GM18870 (cell line): ENCODE measurements around the gene TDP1.

Source experiments
- ATAC-seq: cut with Tn5 transposase; IDR thresholded peaks from one replicate; pipeline ENCODE4 v1.9.1; 2021; ENCODE audit warnings: moderate library complexity; ENCODE audit not compliant: unreplicated experiment

Gene TDP1

DNA sequence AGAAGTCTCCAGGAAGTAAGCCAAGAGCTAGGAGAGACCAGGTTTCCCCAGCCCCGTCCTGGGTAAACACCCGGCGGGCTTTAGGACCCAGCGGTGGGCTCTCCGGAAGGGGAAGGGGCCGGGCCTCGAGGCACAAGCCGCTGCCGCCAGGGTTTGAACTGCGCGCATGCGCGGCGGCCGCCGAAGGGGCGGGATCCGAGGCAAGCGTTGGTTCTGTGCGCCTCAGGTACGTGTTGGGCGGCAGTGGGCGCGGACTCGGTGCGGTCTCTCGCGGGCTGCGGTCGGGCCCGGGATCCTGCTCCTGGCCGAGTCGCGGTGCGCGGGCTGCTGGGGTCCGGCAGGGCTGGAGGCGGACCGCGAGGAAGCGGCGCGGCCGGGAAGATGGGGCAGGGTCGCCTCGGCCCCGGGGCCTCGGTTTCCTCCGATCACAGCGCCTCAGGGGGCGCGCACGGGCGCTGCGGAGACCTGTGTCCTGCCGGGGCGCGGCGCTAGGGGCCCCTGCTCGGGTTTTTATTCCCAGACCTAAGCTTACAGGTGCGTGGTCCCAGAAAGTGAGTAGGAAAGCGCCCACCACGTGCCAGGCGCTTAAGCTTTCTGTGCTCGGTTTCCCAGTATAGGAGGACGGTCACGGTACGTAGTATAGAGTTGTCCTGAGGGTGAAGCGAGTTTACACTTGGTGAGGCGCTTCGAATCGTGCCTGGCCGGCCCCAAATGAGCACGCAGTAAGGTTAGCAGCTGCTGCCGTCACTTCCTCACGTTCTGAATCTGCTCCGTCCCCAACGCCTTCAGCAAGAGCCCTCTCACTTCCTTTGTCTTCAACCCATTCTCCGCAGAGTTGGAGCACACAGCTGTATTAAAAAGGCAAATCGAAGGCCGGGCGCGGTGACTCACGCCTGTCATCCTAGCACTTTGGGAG is at the start of gene TDP1:
TDP1 (plus strand) TSS at position 183 of the 916 bp plus-strand sequence. CDS start 7,188 bp downstream, outside the sequence.
- peak; percentile 43 for ATAC-seq

DNA sequence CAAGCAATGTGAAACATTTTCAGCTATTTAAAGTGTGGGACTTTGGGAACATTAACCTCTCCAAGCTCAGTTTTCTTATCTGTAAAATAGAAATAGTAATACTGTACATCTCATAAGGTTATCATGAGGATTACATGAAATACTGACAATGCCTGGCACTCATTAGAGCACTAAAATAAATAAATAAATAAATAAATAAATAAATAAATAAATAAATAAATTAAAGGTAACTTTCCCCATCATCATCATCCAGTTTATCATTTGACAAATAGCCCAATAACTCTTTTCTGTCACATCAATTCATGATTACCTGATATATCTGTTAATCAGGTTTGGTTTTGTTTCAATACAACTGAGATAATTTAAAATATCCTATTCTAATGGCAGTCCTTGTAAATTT is 49.7 kb upstream of the TDP1 start:
- no peak for ATAC-seq

DNA sequence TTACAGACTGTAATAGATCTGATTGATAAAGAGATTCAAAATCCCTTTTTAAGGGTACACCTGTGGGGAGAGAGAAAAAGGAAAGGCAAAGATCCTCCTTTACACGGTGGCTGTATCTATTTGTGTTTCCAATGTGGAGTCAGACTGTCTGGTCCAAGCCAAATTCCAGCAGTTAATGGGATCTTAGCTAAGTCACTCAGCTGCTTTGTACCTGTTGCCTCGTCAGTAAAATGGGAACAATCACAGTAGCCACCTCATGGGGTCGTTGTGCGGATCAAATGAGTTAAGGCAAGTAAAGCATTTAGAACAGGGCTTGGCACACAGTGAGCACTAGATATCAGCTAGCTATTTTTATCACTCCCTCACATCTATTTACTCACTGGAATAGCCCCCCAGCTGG is 48.1 kb upstream of the TDP1 start:
- no peak for ATAC-seq

DNA sequence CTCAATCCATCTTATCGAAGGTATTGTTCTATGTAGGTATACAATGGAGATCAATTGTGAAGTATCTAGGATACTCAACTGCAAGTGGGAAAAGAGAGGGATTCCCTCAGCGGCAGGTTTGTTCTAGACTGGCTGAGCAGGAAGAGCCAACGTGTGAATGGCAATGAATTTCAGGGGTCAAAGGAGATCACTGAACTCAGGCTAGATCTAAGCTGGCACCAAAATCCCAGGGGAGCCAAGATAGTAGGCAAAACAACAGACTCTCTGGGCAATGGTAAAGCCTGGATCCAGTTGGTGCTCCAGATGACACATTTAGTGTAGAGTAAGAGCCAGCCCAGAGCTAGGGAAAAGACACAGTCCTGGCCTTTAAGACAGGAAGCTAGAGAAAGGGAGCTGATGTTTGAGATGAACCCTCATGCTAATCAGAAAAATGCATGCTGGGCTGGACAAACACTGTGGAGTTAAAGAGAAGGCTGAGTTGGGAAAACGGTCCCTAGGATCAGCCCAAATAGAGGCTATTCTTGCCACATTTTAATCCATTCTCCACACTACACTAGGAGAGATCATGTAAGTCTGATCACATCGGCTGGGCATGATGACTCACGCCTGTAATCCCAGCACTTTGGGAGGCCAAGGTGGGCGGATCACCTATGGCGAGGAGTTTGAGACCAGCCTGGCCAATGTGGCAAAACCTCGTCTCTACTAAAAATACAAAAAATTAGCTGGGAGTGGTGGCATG is 46.8 kb upstream of the TDP1 start:
- ATAC-seq, result no peak

DNA sequence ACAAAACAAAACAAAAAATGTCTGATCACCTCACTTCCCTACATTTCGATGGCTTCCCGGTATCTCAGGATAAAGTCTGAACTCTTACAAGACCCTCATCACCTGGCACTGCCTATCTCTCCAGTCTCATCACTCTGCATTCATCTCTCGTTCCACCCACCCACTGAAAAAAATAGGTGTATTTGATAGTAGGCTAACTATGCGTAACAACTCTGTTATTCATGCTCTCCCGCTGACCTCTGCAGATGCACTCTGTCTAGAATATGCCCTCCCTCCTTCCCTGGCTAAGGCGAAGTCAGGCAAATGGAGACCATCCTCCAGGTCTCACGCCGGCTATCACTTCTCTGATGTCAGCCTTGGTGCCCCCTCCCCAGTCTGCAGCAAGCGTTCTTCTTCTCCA is 46.1 kb upstream of the TDP1 start:
- ATAC-seq, result no peak

DNA sequence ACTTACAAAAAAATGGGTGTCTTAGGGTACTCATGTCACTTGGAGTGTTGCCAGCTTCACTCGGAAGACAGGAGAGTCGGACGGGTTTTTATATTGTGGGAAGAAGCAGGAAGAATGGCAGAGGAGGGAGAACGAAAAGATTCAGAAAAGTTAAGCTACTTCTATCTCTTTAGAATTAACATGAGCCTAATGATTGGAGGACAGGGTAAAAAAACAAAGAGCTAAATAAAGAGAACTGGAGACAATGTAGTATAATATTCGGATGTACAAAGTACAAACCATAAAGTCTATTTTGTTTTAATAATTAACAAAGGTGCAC is 45.1 kb upstream of the TDP1 start:
- ATAC-seq, result no peak

DNA sequence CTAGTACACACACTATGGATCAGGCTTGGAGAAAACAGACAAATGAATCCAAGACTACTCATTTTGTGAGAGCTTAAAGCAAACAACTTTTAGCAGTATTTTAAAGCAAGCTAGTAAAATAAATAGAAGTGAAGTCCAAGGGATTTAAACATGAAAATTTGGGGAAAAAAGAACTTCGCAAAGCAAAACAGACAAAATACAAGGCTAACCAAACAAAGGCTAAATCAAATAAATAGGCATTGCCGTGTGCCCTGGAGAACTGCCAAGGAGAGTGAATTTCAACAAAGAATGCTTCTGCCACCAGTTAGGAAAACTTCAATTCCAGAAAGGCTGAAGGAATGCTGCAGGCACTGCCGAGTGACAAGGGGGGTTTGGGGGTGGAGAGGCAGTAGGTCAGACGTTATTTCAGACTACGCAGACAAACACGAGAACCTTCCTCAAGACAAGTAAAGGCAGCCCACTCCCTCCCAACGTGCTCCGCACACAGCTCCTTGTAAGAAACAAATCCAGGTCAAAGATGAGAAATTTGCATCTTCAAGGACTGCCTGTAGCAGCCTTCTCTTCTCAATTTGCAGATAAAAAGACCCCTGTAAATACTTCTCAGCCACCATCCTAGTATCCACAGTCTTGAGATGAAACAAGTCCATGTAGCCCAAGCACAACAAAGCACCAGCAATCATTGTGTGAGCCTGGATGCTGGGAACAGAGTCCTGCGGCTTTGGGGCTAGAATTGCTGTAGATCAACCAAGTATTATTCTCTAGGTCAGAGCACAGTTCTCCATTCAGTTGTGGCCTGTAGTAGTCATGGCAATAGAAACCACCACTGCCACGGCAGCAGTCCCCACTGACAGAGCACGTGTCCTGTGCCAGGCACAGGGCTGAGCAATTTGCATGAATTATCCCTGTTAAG is 44.5 kb upstream of the TDP1 start:
- ATAC-seq, result no peak

DNA sequence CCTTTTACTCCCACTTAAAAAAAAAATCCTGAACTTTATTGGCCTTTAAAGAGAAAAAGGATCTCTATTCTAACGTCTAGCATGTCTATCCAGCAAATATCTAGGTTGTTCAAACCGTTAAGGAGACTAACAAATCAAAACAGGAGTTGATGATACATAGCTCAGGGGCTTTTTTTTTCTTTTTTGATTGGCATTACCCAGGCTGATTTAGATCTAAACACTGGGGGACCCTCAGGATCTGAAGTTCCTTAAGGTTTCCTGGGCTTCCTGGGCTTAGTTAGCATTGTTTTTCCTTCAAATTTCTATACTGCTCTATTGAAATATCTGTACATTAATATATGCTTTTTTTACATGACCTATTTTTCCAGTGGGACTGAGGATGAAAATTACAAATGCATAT is 43.5 kb upstream of the TDP1 start:
- ATAC-seq, result no peak

DNA sequence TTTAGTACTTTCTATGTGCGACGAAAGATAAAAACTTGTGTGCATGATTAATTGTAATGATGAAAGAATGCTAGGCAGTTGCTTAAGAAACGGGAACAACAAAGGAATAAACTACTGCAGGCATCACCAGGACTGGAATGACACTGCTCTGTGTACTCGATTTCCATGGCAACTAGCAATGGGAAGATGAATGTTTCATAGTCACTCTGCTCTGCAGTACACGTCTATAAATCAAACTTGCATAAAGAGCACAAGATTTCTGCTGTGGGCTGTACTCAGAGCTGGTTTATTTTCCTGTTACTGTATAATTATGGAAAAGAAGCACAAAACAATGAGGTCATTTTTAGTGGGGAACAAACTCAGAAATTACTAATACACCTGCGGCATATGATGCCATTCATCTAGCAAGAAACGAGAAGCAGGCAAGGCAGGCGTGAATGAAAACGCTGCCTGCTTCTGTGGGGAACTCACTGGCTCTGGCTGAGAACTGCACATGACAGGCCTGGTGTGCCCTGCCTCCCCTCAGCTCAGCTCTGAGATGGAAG is 43.0 kb upstream of the TDP1 start:
- no peak for ATAC-seq

DNA sequence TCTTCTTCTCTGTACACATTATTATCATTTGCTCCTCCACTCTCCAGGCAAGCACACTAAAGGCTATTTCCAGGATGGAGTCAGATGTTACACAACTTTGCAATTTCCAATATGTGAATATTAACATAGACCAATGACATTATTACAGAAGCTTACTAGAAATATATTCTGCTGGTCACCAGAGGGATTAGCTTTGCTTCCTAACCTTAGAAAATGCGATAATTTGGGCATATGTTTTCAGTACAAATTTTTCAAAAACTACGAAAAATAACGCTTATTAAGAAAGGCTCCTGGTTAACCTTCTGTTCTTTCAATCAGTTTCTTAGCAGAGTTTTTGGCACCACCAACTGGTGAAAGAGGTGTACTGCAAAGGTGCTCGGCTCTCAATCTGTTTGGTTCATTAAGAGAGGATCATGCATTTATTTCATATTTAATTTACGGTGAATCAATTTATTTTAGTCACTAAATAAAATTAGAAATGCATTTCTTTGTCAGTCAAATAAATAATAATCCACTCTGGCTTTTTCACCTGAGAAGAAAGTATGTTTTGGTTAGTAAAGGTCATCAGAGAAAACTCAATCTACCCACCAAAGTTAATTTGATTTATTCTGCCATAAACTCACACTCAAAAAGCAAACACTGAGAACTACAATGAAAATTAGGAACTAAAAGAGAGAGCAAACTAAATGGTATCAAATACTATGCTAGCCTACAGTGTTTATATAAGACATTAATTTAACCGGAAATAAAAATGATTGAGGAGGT is 40.4 kb upstream of the TDP1 start:
- no peak for ATAC-seq

DNA sequence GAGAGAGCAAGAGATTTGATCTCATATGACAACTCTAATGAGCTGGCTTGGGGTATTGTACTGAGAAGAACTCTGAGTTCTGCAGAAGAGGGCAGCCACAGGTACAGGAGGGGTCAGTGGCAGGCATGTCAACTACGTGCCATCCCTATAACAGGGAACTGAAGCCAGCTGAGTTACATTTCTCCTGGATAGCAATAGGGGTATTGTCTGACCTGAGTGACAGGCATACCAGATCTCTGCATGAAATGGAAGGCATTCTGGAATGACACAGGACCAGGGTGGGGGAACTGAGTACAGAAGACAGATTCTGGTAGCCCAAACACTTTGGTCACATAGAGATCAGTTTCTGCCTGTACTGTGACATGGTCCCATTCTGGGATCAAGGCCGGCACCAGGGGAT is 37.0 kb upstream of the TDP1 start:
- ATAC-seq, result no peak

DNA sequence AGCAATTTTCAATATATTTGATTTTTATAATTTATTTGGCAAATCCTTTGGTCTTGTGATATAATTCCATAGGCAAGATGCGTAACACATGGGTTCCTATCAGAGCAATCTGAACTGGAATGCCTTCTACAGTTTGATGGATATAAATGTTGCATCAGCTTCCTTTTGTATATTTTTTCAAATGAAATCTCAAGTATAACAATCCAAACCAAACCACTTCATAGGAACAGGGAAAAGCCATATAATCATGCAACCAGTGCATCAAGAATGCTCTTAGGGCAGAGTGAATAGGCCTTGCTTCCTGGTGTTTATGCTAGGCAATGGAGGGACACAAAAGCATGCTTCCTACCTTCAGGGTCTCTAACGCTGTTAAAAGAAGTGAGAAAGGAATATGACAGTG is 35.7 kb upstream of the TDP1 start:
- ATAC-seq, result no peak

DNA sequence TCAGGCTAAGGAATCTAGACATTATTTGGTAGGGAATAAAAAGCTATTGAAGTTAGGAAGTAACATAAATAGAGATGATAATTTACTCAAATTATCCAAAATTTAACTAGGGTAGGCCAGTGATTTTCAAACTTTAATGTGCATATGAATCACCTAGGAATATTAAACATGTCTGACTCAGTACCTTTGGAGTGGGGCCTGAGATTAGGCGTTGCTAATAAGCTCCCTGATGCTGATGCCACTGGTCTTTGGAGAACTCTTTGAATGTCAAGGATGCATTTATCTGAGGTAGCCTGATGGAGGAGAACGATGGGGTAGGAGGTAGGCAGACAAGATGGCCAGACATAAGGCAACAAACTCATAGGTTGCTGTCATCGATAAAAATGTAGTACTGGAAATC is 34.4 kb upstream of the TDP1 start:
- ATAC-seq, result no peak

DNA sequence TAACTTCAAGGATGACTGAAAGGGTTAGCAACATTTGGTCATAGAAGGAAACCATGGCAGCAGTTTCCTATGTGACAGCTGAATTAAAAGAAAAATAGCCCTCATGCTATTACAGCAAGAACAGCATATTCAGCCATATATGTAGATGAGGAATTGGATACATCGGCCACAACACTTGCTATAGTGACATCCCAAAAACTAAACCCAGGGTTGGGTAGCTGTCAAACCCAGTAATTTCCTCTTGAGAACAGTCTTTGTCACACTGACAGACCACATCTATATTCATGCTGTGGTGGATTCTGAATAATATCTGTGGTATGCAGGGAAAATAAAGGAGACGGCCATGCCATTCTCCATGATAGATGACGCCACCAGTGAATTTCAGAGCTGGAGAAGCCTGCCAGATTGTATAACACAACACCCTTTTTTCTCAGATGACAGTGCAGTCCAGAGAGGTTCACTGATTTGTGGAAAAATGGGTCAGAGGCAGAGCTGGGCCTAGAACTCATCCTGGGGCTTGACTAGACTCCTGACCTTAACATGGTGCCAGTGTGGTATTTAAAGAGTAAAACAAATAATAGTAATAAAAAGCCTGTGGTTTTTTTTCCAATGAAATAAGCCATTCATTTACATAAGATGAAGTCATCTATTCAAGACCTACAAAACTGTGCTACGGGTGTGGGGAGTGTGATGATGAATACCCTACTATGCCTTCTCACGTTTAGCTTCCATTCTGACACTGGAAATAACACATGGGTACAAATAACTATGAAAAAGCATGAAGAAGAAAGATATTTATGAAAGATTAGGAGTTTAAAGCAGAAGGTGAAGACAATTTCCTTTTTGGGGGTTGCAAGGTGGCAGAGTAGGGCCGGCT is 33.5 kb upstream of the TDP1 start:
- ATAC-seq, result no peak

DNA sequence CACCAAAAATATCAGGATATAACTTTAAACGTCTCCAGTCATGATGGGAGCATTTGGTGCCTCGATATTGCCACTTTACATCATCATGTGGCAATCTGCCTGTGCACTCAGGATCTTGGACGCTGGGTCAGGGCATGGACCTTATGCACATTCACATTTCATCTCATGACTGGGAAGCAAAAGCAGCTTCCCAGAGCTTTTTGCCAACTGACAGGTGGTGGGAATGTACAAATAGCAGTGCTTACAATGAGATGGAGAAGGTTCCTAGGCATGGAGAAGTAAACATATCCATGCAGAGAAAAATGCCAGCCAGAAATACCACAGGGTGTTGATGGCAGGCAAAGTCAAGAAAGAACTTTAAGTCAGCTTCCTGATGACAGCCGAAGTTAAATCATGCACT is 31.5 kb upstream of the TDP1 start:
- no peak for ATAC-seq

DNA sequence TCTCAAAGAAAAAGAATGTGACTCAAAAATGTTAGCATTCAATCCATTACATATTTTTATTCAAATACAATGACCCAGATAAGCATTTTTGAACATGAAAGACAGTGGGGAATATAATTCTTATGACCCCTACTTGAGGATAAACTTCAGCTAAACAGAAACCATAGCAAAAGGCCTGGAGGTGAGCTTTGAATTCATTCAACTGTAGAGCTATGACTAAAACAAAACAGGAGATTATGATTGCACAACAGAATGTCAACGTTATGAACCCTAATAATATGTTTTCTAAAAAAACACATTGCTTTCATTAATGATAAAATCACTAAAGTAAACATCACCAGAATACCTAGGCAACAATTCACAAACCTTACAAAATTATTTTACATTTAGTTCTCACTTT is 29.0 kb upstream of the TDP1 start:
- no peak for ATAC-seq

DNA sequence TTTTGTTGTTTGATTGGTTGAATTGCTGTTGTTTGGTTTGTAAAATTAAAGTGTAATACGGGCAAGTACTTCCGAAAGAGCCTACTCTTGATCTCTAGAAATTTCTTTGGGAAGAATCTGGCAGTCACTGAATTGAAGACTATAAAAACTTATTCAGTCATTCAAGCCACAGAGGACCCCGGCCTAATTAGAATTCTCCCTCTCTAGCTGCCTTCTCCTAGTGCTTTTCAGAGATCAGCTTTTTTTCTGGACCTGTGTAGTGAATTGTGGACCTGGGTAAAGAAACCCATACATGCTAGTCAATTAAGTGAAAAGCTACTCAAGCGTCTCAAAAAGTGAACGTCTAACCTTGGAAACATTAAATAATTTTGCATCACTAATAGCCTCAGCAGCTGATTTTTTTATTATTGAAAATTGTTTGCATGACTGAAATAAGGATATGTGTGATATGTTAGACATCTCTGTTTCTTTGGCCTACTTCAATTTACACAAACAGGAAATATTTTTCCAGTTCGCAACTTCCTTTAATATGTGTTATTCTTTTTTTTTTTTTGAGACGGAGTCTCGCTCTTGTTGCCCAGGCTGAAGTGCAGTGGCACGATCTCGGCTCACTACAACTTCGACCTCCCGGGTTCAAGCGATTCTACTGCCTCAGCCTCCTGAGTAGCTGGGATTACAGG is 28.4 kb upstream of the TDP1 start:
- no peak for ATAC-seq

DNA sequence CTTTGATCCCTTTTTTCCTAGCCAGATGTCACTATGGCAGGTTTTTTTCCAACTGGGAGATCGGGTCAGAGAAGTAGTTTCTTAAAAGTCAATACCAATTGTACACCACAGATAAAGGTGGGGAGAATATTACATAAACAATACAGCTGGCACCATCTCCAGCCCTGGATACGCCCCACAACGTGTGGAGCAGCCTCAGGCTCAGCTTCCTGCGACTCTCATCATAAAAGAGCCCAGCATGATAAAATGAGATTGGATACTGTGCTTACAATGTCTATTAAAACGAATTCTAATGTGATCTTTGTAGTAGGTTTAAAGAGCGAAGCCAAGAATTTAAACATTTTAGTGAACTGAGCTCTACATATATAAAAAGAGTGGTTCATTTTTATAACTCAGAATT is 22.7 kb upstream of the TDP1 start:
- no peak for ATAC-seq

DNA sequence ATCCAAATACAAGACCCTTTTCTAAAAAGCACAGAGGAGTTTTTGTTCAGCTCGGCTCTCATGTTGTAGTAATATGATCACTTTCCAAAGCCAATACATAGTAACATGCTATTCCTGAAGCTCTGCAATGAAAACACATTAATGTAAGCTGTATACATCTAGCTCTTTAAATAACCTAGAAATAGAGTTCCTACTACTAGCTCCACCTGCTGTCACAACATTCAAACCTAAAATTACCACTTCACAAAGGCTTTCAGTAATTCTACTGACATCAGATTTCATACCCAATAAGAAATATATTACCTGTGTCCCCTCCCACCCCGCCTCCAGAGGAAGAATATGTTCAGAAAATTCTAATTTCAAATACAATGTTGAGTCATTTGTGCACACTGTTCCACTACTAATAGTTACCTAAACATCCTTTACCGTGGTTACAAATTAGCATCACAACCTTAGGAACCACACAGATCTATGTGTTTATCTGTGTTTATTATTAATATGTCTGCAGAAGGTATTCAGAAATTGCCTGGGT is 19.0 kb upstream of the TDP1 start:
- no peak for ATAC-seq
